ENCODE data around the gene LRRC3.

LRRC3 gene

DNA sequence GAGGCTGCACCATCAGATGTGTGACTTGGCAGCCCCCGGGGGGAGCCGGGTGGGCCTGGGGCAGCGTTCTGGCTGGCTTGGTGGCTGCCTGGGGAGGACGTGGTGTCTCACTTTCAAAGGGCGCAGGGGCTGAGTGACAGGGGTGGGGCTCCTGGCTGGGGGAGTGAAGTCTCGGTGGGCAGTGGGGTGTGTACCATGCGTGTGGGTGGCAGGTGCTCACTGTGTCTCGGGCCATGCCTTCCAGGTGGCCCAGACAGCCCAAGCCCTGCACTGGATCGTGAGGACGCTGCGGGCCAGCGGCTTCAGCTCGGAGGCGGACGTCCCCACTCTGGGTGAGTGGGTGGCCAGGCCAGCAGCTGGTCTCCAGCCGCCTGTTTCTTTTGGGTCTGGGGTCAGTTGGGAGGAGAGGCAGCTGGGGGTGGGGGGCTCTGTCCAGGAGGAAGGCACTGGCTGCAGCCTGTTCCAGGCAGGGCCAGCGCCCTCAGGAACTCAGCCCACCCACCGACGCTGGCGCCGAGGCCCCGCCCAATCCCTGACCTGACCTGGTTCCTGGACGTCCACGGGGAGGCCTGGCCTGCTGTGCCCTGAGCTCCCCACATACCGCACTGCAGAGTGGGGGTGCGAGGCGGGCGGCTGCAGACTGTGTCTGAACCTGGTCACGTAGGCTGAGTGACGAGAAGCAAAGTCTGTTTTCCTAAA lies 30.6 kb upstream of the LRRC3 start:
- DNase-seq: no peak

GRCh38 chr21:44425307-44425894 lies 29.9 kb upstream of the LRRC3 start:
- DNase-seq: no peak

GRCh38 chr21:44425895-44426662 lies 29.2 kb upstream of the LRRC3 start:
- no peak for DNase-seq

- DNase-seq: no peak
Observed at GRCh38 chr21:44426663-44427191, 28.6 kb upstream of the LRRC3 start.

GRCh38 chr21:44427241-44428120 lies 27.8 kb upstream of the LRRC3 start:
- DNase-seq: no peak

DNA sequence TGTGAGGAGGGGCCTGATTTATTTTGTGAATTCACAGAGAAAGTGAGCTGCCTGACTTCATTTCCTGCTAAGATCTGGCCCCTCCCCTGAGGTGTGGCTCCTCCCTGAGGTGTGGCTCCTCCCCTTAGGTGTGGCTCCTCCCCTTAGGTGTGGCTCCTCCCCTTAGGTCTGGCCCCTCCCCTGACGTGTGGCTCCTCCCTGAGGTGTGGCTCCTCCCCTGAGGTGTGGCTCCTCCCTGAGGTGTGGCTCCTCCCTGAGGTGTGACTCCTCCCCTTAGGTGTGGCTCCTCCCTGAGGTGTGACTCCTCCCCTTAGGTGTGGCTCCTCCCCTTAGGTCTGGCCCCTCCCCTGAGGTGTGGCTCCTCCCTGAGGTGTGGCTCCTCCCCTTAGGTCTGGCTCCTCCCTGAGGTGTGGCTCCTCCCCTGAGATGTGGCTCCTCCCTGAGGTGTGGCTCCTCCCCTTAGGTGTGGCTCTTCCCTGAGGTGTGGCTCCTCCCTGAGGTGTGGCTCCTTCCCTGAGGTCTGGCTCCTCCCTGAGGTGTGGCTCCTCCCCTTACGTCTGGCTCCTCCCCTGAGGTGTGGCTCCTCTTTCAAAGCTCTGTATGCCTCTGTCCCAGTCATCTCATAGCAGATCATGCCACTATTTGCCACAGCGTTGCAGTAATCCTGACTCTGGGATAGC lies 26.9 kb upstream of the LRRC3 start:
- DNase-seq: no peak

DNA sequence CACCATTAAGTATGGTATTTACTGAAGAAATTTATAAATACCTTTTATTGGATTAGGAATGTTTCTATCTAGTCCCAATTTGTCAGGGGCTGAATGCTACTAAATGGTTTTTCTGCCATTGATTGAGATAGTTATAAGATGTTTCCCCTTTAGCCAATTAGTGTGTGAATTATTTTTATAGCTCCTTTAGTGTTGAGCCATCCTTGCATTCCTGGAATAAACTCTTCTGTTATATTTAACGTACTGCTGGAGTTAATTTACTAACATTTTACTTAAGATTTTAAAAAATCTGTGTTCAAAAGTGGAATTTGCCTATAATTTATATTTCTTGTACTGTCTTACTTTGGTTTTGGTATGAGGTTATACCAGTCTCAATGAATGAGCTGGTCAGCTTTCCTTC lies 25.4 kb upstream of the LRRC3 start:
- DNase-seq: no peak

DNA sequence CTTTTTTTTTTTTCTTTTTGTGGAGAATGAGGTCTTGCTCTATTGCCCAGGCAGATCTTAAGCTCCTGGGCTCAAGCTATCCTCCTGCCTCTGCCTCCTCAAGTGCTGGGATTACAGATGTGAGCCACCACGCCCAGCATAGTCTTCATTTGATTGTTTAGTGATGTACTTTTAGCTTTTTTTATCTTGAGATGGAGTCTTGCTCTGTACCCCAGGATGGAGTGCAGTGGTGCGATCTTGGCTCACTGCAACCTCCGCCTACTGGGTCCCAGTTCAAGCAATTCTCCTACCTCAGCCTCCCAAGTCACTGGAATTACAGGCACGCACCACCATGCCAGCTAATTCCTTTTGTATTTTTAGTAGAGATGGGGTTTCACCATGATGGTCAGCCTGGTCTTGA lies 24.0 kb upstream of the LRRC3 start:
- DNase-seq: no peak

- no peak for DNase-seq
Observed at GRCh38 chr21:44432841-44433790, 22.2 kb upstream of the LRRC3 start.

DNA sequence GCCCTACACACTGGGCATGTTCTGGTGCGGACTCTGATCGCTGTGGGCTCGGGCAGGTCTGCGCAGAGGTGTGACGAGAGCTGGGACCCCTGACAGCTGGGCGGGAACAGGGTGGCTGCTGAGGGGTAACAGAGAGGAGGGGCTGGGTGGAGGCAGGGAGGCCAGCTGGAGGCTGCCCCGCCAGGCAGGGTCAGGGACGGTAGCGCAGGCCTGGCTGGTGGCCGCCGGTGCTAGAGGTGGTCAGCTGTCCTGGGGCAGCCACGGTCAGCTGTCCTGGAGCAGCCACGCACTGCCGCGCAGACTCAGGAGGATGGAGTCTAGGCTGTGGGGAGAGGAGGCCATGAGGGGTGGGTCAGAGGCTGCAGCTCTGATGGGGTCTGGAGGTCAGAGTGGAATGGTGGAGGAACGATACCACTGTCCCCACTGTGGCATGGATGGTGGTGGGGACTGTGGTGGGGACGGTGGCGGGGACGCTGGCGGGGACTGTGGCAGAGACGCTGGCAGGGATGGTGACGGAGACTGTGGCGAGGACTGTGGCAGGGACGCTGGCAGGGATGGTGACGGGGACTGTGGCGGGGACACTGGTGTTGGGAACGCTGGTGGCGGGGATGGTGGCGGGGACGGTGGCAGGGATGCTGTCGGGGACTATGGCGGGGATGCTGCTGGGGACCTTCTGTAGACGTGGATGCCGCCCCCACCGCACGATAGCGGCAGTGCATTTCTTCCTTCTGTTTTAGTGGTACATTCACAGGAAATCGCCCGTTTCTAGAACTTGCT lies 21.3 kb upstream of the LRRC3 start:
- no peak for DNase-seq

GRCh38 chr21:44434568-44434925 lies 20.8 kb upstream of the LRRC3 start:
- DNase-seq: no peak

DNA sequence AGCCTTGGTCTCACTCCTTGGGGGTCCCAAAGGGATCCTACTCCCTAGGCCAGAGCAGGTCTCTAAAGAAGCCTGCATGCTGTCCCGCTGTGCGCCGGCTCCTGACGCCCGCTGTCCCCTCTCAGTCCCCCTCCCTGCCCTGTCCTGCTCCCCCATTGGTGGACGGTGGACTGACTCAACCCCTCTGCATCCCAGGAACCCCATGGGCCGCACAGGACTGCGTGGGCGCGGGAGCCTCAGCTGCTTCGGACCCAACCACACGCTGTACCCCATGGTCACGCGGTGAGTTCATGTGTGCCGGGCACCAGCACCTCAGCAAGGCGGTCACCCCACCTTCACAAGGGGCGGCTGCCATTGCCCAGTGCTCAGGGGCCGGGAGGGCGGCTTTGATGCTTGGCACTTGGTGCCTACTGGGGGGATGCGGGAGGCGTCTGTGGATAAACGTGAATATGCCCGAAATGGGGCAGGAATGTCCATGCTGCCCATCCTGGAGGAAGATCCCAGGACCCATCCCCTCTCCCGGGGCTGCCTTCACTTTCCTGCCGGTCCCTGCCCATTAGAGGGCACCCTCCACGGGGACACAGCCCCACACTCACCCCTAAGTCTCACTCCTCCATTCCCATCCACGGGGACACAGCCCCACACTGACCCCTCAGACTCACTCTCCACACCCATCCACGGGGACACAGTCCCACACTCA lies 20.2 kb upstream of the LRRC3 start:
- no peak for DNase-seq

- no peak for DNase-seq
Observed at GRCh38 chr21:44436111-44436611, 19.1 kb upstream of the LRRC3 start.

- DNase-seq: no peak
Observed at GRCh38 chr21:44436958-44437357, 18.4 kb upstream of the LRRC3 start.

DNA sequence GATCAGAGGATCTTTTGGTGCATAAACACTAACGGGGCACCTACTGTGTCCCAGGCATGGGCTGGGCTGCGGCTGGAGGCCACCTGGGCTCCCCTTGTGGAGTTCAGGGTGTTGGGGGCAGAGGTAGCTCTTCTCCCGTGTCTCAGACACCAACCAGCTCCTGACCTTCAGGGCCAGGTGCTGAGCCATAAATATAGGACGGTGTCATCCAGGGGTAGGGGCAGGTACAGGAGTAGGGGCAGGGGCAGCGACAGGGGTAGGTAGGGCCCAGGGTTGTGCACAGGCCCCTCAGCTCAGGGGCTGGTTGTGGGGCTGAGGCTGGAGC lies 18.0 kb upstream of the LRRC3 start:
- no peak for DNase-seq

GRCh38 chr21:44437696-44438431 lies 17.4 kb upstream of the LRRC3 start:
- no peak for DNase-seq

DNA sequence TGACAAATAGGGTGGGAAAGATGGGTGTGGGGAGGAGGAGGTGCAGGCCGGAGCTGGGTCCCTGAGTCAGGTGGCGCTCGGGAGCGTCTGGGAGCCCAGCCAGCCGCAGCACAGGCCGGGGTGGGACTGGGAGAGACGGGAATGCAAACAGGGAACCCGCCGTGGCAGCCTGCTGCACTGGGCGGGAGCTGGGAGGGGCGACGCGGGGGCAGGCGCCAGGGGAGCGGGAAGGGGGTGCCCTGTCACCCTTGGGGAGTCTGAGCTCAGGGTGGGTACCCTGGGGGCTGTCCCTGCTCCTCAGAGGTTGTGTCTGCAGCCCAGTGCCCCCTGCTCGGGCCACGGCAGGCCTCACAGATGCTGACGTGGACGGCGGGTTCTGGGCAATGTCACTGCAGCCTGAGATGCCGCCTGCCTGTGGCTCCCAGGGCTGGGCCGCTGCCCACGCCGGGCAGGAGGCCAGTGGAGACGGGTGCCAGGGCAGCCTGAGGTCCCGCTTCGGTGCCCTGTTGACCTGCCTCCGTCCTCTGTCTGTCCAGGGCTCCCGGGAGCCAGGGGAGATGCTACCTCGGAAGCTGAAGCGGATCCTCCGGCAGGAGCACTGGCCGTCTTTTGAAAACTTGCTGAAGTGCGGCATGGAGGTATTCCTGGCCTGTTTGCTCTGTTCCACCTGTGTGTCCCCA lies 16.6 kb upstream of the LRRC3 start:
- no peak for DNase-seq

- DNase-seq: no peak
Observed at GRCh38 chr21:44439211-44439600, 16.1 kb upstream of the LRRC3 start.

Measured in GOT3 (cell line).